ENCODE measurements around the gene DLG5.

DLG5 gene

GRCh38 chr10:77892761-77893160 lies 33.8 kb downstream of the DLG5 start:
- no peak for DNase-seq (ENCODE audit: low read depth in 3 of 3)

- no peak for DNase-seq (ENCODE audit: low read depth in 3 of 3)
Observed at GRCh38 chr10:77892021-77892739, 34.4 kb downstream of the DLG5 start.

GRCh38 chr10:77890097-77890496 lies 36.5 kb downstream of the DLG5 start:
- DNase-seq (ENCODE audit: low read depth in 3 of 3), result no peak

GRCh38 chr10:77889277-77889903 lies 37.2 kb downstream of the DLG5 start:
- DNase-seq (ENCODE audit: low read depth in 3 of 3), result no peak

- no peak for DNase-seq (ENCODE audit: low read depth in 3 of 3)
Observed at GRCh38 chr10:77888356-77888703, 38.2 kb downstream of the DLG5 start.

GRCh38 chr10:77887631-77888355 lies 38.8 kb downstream of the DLG5 start:
- no peak for DNase-seq (ENCODE audit: low read depth in 3 of 3)

- no peak for DNase-seq (ENCODE audit: low read depth in 3 of 3)
Observed at GRCh38 chr10:77886795-77887355, 39.7 kb downstream of the DLG5 start.

- no peak for DNase-seq (ENCODE audit: low read depth in 3 of 3)
Observed at GRCh38 chr10:77884181-77884580, 42.4 kb downstream of the DLG5 start.

- DNase-seq (ENCODE audit: low read depth in 3 of 3), result no peak
Observed at GRCh38 chr10:77881636-77882035, 44.9 kb downstream of the DLG5 start.

- DNase-seq (ENCODE audit: low read depth in 3 of 3), result no peak
Observed at GRCh38 chr10:77881222-77881621, 45.3 kb downstream of the DLG5 start.

GRCh38 chr10:77879710-77880109 lies 46.8 kb downstream of the DLG5 start:
- DNase-seq (ENCODE audit: low read depth in 3 of 3), result no peak

GRCh38 chr10:77879065-77879464 lies 47.5 kb downstream of the DLG5 start:
- DNase-seq (ENCODE audit: low read depth in 3 of 3), result no peak

- peak in 1 of 3 donors; percentile 1 for DNase-seq (ENCODE audit: low read depth in 3 of 3)
Observed at GRCh38 chr10:77877441-77878344, 48.9 kb downstream of the DLG5 start.

- DNase-seq (ENCODE audit: low read depth in 3 of 3), result no peak
Observed at GRCh38 chr10:77875730-77876129, 50.8 kb downstream of the DLG5 start.

- DNase-seq (ENCODE audit: low read depth in 3 of 3), result no peak
Observed at GRCh38 chr10:77874872-77875271, 51.7 kb downstream of the DLG5 start.

- peak; percentile 5 to 35 (median 22) for DNase-seq (ENCODE audit: low read depth in 3 of 3)
Observed at GRCh38 chr10:77873536-77874380, 52.8 kb downstream of the DLG5 start.

GRCh38 chr10:77872947-77873535 lies 53.5 kb downstream of the DLG5 start:
- DNase-seq (ENCODE audit: low read depth in 3 of 3), result no peak

- DNase-seq (ENCODE audit: low read depth in 3 of 3), result no peak
Observed at GRCh38 chr10:77872151-77872946, 54.2 kb downstream of the DLG5 start.

GRCh38 chr10:77869626-77870420 lies 56.7 kb downstream of the DLG5 start:
- DNase-seq (ENCODE audit: low read depth in 3 of 3), result no peak
